CMK (cell line): ENCODE data around the gene IMMP1L.
"Not testable (repeated sequence)": the region's sequence is repeated elsewhere in the genome, so short reads cannot be mapped to it uniquely, and the experiment has no call there.

Source experiments
- DNase-seq: peaks from one replicate; pipeline ENCODE4 v3.0.0-alpha.2; 2010; ENCODE audit warnings: low read depth

IMMP1L gene

GRCh38 chr11:31509429-31510345, at the start of gene IMMP1L, which contains the start of gene ELP4:
IMMP1L (minus strand) TSS chr11:31509622; CDS start chr11:31463276, 46,346 bp downstream.
ELP4 (plus strand) TSS chr11:31509767; CDS start chr11:31509785, 18 bp downstream.
- peak; percentile 76 for DNase-seq

GRCh38 chr11:31558001-31558400, 48.6 kb upstream of the IMMP1L start:
- DNase-seq: no peak

- no peak for DNase-seq
Measured at GRCh38 chr11:31555938-31556337, 46.5 kb upstream of the IMMP1L start.

- DNase-seq: no peak
Measured at GRCh38 chr11:31542862-31543261, 33.4 kb upstream of the IMMP1L start.

GRCh38 chr11:31535479-31535878, 26.1 kb upstream of the IMMP1L start:
- DNase-seq: no peak

GRCh38 chr11:31531293-31531692, 21.9 kb upstream of the IMMP1L start:
- DNase-seq: no peak

- DNase-seq: no peak
Measured at GRCh38 chr11:31529701-31530100, 20.3 kb upstream of the IMMP1L start.

- DNase-seq: no peak
Measured at GRCh38 chr11:31529189-31529588, 19.8 kb upstream of the IMMP1L start.

- DNase-seq: no peak
Measured at GRCh38 chr11:31521497-31522150, 12.2 kb upstream of the IMMP1L start.

- DNase-seq: no peak
Measured at GRCh38 chr11:31512117-31512516, 2.7 kb upstream of the IMMP1L start.

GRCh38 chr11:31509051-31509428, 382 bp downstream of the IMMP1L start:
- no peak for DNase-seq

- DNase-seq: no peak
Measured at GRCh38 chr11:31500560-31500959, 8.9 kb downstream of the IMMP1L start.

GRCh38 chr11:31499576-31500178, 9.7 kb downstream of the IMMP1L start:
- DNase-seq: no peak

- not testable (repeated sequence) for DNase-seq
Measured at GRCh38 chr11:31493762-31494161, 15.7 kb downstream of the IMMP1L start.

- DNase-seq: no peak
Measured at GRCh38 chr11:31493235-31493634, 16.2 kb downstream of the IMMP1L start.

- DNase-seq: no peak
Measured at GRCh38 chr11:31492320-31492913, 17.0 kb downstream of the IMMP1L start.

GRCh38 chr11:31487848-31488247, 21.6 kb downstream of the IMMP1L start:
- peak; percentile 18 for DNase-seq

GRCh38 chr11:31484497-31484896, 24.9 kb downstream of the IMMP1L start:
- no peak for DNase-seq

GRCh38 chr11:31480930-31481329, 28.5 kb downstream of the IMMP1L start:
- DNase-seq: no peak

GRCh38 chr11:31479066-31479465, 30.4 kb downstream of the IMMP1L start:
- no peak for DNase-seq

GRCh38 chr11:31478223-31478590, 31.2 kb downstream of the IMMP1L start:
- DNase-seq: no peak

- no peak for DNase-seq
Measured at GRCh38 chr11:31477528-31478222, 31.7 kb downstream of the IMMP1L start.
